Measurements from ENCODE around the gene KCNQ5. TPM values are rescaled to one million over a fixed set of nuclear protein-coding genes. Genes with fewer than 3 reads are reported as not detected.

KCNQ5 gene
- total RNA-seq, 1 donor from 2014 or later: 1.7 TPM

- H3K4me3 ChIP-seq (ENCODE audit: low read depth, low read length): no peak overlapping the region
- TF ChIP-seq, protein P1, sequence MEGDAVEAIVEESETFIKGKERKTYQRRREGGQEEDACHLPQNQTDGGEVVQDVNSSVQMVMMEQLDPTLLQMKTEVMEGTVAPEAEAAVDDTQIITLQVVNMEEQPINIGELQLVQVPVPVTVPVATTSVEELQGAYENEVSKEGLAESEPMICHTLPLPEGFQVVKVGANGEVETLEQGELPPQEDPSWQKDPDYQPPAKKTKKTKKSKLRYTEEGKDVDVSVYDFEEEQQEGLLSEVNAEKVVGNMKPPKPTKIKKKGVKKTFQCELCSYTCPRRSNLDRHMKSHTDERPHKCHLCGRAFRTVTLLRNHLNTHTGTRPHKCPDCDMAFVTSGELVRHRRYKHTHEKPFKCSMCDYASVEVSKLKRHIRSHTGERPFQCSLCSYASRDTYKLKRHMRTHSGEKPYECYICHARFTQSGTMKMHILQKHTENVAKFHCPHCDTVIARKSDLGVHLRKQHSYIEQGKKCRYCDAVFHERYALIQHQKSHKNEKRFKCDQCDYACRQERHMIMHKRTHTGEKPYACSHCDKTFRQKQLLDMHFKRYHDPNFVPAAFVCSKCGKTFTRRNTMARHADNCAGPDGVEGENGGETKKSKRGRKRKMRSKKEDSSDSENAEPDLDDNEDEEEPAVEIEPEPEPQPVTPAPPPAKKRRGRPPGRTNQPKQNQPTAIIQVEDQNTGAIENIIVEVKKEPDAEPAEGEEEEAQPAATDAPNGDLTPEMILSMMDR (conservative IDR thresholded peaks at IDR 0.05; ENCODE audit: low read depth, low read length): no peak
- DNase-seq (ENCODE audit: low read depth): no peak
Observed at GRCh38 chr6:72842140-72842539, 220.3 kb downstream of the KCNQ5 start.

DNA sequence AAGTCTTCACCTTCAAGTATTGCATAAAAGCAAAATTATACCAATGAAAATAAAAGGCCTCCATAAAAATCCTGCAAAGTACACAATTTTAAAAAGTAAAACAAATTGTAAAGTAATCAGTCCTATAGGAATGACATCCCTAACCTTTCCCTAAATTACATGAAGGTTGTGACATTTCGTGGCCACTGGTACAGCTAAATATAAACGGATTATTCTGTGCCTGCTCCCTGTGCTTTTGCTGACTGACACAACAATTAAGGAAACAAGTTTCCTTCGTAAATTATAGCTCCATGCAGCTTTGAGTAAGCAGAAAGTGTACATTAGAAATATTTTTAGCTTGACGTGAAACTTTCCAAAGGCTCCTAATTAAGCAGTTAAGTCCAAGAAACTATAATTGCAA lies 222.8 kb downstream of the KCNQ5 start:
- no peak for DNase-seq (ENCODE audit: low read depth)
- H3K4me3 ChIP-seq (ENCODE audit: low read depth, low read length): no peak overlapping the region
- TF ChIP-seq, protein P1 (conservative IDR thresholded peaks at IDR 0.05; ENCODE audit: low read depth, low read length): no peak

GRCh38 chr6:72849346-72849745 lies 227.5 kb downstream of the KCNQ5 start:
- no peak for DNase-seq (ENCODE audit: low read depth)
- no peak overlapping the region for H3K4me3 ChIP-seq (ENCODE audit: low read depth, low read length)
- TF ChIP-seq, protein P1 (conservative IDR thresholded peaks at IDR 0.05; ENCODE audit: low read depth, low read length): no peak

DNA sequence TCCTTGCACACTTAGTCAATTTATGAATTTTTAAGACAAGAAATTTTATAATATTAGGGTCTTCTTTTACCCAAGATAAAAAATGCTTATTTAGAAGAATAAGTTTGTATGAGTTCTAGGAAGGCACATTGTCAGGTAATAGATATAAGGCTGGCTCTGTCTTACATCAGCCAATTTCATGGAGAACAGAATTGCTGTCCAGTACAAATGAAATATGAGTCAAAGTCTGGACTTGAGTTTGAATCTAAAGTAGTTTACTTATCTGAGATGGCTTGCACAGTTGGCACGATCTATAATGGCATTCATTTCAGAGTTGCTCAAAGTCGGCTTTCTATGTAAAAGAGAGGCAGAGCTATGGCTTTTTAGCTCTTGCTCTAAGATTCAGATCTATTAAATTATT lies 228.2 kb downstream of the KCNQ5 start:
- no peak for DNase-seq (ENCODE audit: low read depth)
- H3K4me3 ChIP-seq (ENCODE audit: low read depth, low read length): no peak overlapping the region
- TF ChIP-seq, protein P1 (conservative IDR thresholded peaks at IDR 0.05; ENCODE audit: low read depth, low read length): no peak

- TF ChIP-seq, protein P1 (conservative IDR thresholded peaks at IDR 0.05; ENCODE audit: low read depth, low read length): no peak
- no peak overlapping the region for H3K4me3 ChIP-seq (ENCODE audit: low read depth, low read length)
- no peak for DNase-seq (ENCODE audit: low read depth)
Observed at GRCh38 chr6:72850469-72850868, 228.6 kb downstream of the KCNQ5 start.

DNA sequence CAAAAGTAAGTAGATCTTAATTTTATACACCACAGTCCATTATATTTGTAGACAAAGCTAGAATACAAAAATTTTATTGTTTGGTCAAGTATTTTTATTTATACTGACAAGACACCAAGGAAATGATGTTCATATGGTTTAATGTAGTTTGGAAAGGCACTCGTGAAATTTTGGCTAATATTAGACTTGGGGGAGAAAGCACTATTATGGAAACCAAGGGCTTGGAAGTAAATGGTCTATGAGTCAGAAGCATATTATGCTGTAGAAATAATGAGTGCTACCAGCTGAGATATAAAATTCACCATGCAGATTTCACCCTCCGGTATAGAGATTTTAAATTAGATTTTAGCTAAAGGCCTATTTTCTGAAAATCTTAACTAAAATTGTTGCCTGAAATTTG lies 233.6 kb downstream of the KCNQ5 start:
- TF ChIP-seq, protein P1 (conservative IDR thresholded peaks at IDR 0.05; ENCODE audit: low read depth, low read length): no peak
- DNase-seq (ENCODE audit: low read depth): no peak

DNA sequence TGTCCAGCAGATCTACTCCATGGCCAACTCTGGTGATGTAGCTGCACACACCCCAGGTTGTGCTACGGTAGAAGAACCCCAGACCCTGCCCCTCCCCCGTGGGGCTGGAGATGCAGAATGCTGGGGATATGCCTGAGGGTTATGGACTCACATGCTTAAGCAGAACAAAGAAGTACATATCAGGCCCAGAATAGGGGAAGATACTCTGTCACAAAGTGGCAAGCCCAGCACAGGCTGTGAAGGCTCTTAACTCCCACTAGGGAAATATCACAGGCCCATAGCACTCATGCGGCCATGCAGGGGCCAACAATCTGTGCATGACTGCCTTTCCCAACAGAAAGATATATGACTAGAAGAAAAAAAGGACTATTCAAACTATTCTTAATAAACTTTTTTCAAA lies 234.9 kb downstream of the KCNQ5 start:
- no peak overlapping the region for H3K4me3 ChIP-seq (ENCODE audit: low read depth, low read length)
- no peak for DNase-seq (ENCODE audit: low read depth)
- TF ChIP-seq, protein P1 (conservative IDR thresholded peaks at IDR 0.05; ENCODE audit: low read depth, low read length): no peak

More for the DNA sequence above, 233.6 kb downstream of the KCNQ5 start:
- no peak overlapping the region for H3K4me3 ChIP-seq (ENCODE audit: low read depth, low read length)

Data from epithelial cell of proximal tubule (primary cell).